ENCODE measurements around the gene TMEM39B. TPM values are rescaled to one million over a fixed set of nuclear protein-coding genes. Genes with fewer than 3 reads are reported as not detected.
"Not testable (repeated sequence)": the region's sequence is repeated elsewhere in the genome, so short reads cannot be mapped to it uniquely, and the experiment has no call there.

TMEM39B gene
- total RNA-seq, 6 experiments from 2014 or later = 17.6 to 23.2 (median 20.8) TPM

GRCh38 chr1:32082022-32082421, 9.3 kb downstream of the TMEM39B start:
- Mint-ChIP-seq H3K4me1 (ENCODE audit: low read depth) (no peaks in the 10 kb centered on the region), H3K36me3 (ENCODE audit: low read depth) (peaks cover 29% of the 10 kb centered on the region), H3K4me3 (no peak overlapping the region), H3K27me3 (ENCODE audit: insufficient read depth) (peaks cover 3% of the 10 kb centered on the region; the same call in 1 of the 2 replicates), H3K27ac (no peak overlapping the region), H3K9me3 (no peaks in the 10 kb centered on the region)
- no peak for DNase-seq
- no peak for TF ChIP-seq CTCF (IDR thresholded peaks at IDR 0.05)

- not testable (repeated sequence) for H3K27ac Mint-ChIP-seq; H3K4me1 Mint-ChIP-seq (ENCODE audit: low read depth); DNase-seq; H3K9me3 Mint-ChIP-seq; H3K4me3 Mint-ChIP-seq; H3K27me3 Mint-ChIP-seq (ENCODE audit: insufficient read depth)
- peaks cover 22% of the 10 kb centered on the region for H3K36me3 Mint-ChIP-seq (ENCODE audit: low read depth)
Observed at GRCh38 chr1:32086381-32086780, 13.6 kb downstream of the TMEM39B start.

GRCh38 chr1:32091176-32091575, 18.4 kb downstream of the TMEM39B start:
- H3K27ac Mint-ChIP-seq = no peak overlapping the region
- H3K36me3 Mint-ChIP-seq (ENCODE audit: low read depth) = peaks cover 25% of the 10 kb centered on the region

GRCh38 chr1:32091591-32091990, 18.9 kb downstream of the TMEM39B start:
- Mint-ChIP-seq H3K36me3 (ENCODE audit: low read depth) (peaks cover 23% of the 10 kb centered on the region), H3K9me3 (no peaks in the 10 kb centered on the region), H3K4me1 (ENCODE audit: low read depth) (no peaks in the 10 kb centered on the region), H3K27me3 (ENCODE audit: insufficient read depth) (no peaks in the 10 kb centered on the region; the same call in 1 of the 2 replicates), H3K4me3 (no peak overlapping the region), H3K27ac (no peak overlapping the region)
- no peak for DNase-seq
- no peak for TF ChIP-seq CTCF (IDR thresholded peaks at IDR 0.05)

More at GRCh38 chr1:32091176-32091575, 18.4 kb downstream of the TMEM39B start:
- H3K4me3 Mint-ChIP-seq = no peak overlapping the region
- H3K9me3 Mint-ChIP-seq = no peaks in the 10 kb centered on the region
- H3K4me1 Mint-ChIP-seq (ENCODE audit: low read depth) = no peaks in the 10 kb centered on the region
- no peaks in the 10 kb centered on the region; the same call in none of the 2 replicates for H3K27me3 Mint-ChIP-seq (ENCODE audit: insufficient read depth)
- TF ChIP-seq CTCF (IDR thresholded peaks at IDR 0.05) = no peak
- DNase-seq = no peak

- DNase-seq = no peak
- H3K4me3 Mint-ChIP-seq = no peak overlapping the region
- H3K27ac Mint-ChIP-seq = no peak overlapping the region
Observed at GRCh38 chr1:32094746-32095521, 22.2 kb downstream of the TMEM39B start.

More at GRCh38 chr1:32094746-32095521, 22.2 kb downstream of the TMEM39B start:
- H3K36me3 Mint-ChIP-seq (ENCODE audit: low read depth) = peaks cover 39% of the 10 kb centered on the region
- no peak for TF ChIP-seq CTCF (IDR thresholded peaks at IDR 0.05)
- peaks cover 7% of the 10 kb centered on the region for H3K4me1 Mint-ChIP-seq (ENCODE audit: low read depth)
- H3K27me3 Mint-ChIP-seq (ENCODE audit: insufficient read depth) = no peaks in the 10 kb centered on the region
- H3K9me3 Mint-ChIP-seq = no peaks in the 10 kb centered on the region

Data from HFFc6 (cell line).